Measurements from ENCODE around the gene TEC. TPM values are rescaled to one million over a fixed set of nuclear protein-coding genes. Genes with fewer than 3 reads are reported as not detected.

TEC gene
- polyA plus RNA-seq, 6 donors from 2014 or later = 0.97 to 2.7 (median 1.6) TPM

DNA sequence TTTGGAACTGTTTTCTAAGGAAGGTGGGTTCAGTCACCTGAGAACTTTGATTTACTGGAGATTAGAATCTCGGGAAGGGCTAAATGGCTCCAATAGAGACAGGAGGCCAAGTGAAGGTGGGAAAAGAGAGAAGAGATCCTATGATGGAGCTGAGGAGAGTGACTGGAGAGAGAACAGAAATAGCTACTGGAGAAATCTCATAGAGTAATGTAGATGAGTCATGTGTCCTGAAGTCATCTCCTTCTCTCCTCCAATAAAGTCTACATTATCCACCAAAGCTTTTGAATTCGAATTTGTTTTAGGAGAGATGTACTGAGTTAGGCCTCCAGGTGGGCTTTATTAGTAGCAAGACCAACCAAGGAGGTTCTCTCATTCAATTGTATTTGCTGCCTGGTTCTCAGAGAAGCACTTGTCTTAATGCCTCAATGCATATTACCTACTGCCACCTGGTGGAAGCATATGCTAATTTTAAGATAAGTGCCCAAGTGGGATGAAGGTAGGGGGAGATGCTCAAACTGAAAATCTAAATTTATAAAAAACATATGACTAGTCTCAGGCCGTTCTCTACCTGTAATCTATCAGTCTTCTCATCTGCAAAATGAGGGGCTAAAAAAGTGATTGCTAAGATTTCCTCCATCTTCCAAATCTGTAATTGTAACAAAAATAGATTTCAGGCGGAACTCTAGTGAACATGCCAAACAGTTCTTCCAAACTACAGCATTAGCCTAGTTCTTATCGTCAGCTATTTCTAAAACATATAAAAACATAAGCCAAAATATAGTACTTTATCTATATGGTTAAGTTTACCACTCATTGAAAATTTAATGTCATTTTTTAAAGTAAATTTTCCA is 160.0 kb downstream of the TEC start:
- Mint-ChIP-seq H3K4me3 (no peak overlapping the region), H3K27me3 (no peaks in the 10 kb centered on the region), H3K36me3 (no peaks in the 10 kb centered on the region), H3K9me3 (no peaks in the 10 kb centered on the region), H3K4me1 (no peaks in the 10 kb centered on the region), H3K27ac (no peak overlapping the region)
- ATAC-seq (ENCODE audit: low read depth in 2 of 2) (peak; percentile 70 to 78), DNase-seq (peak; percentile 35)

GRCh38 chr4:48108309-48109073 is 161.1 kb downstream of the TEC start:
- Mint-ChIP-seq H3K27me3 (no peaks in the 10 kb centered on the region), H3K9me3 (no peaks in the 10 kb centered on the region), H3K4me1 (no peaks in the 10 kb centered on the region), H3K36me3 (no peaks in the 10 kb centered on the region), H3K27ac (no peak overlapping the region), H3K4me3 (no peak overlapping the region)
- DNase-seq (no peak), ATAC-seq (ENCODE audit: low read depth in 2 of 2) (no peak)

DNA sequence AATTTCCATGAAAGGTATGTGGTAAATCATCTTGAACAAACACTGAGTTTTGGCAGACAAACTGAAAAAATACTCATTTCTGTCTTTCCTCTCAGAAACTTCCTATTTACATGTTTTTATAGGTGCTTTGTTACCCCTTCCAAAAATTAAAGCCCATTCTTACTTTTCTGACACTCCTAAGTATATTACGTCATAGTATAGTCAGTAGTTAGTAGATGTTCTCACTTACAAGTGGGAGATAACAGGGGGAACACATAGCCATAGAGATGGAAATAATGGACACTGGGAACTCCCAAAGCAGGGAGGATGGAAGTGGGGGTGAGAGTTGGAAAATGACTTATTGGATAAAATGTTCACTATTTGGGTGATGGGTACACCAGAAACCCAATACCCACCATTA is 164.4 kb downstream of the TEC start:
- H3K27me3 Mint-ChIP-seq = no peaks in the 10 kb centered on the region
- no peaks in the 10 kb centered on the region for H3K4me1 Mint-ChIP-seq
- no peak overlapping the region for H3K27ac Mint-ChIP-seq
- ATAC-seq (ENCODE audit: low read depth in 2 of 2) (no peak), DNase-seq (no peak)
- H3K9me3 Mint-ChIP-seq = no peaks in the 10 kb centered on the region
- no peak overlapping the region for H3K4me3 Mint-ChIP-seq
- no peaks in the 10 kb centered on the region for H3K36me3 Mint-ChIP-seq

DNA sequence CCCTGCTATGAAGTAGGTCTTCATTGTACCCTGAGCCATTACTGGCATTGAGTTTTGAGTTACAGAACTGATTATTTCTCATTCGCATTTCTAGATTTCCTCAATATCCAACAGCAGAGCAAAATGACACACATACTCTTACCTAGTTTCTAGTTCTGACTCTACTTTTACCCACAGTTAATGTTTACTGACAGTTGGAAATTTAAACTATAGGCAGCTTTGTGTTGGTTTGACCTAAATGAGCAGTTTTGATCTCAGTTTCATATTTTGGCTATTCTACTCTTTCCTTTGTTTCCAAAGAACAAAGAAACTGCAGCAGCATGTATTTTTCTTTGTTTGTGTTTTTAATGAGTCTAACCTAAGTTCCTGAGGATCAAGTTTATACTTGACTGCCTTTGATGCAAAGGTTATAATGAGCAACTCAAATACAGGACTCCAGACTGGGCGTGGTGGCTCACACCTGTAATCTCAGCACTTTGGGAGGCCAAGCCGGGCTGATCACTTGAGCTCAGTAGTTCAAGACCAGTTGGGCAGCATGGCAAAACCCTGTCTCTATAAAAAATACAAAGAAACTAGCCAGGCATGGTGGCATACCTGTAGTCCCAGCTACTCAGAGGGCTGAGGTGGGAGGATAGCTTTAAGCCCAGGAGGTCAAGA is 166.0 kb downstream of the TEC start:
- DNase-seq (no peak), ATAC-seq (ENCODE audit: low read depth in 2 of 2) (no peak)
- H3K36me3 Mint-ChIP-seq = no peaks in the 10 kb centered on the region
- H3K4me3 Mint-ChIP-seq = no peak overlapping the region
- H3K27me3 Mint-ChIP-seq = no peaks in the 10 kb centered on the region
- no peaks in the 10 kb centered on the region for H3K4me1 Mint-ChIP-seq
- H3K9me3 Mint-ChIP-seq = no peaks in the 10 kb centered on the region
- no peak overlapping the region for H3K27ac Mint-ChIP-seq

GRCh38 chr4:48102303-48102702 is 167.3 kb downstream of the TEC start:
- no peak overlapping the region for H3K27ac Mint-ChIP-seq

GRCh38 chr4:48100256-48100655 is 169.4 kb downstream of the TEC start:
- ATAC-seq (ENCODE audit: low read depth in 2 of 2) (no peak), DNase-seq (no peak)
- H3K9me3 Mint-ChIP-seq = no peaks in the 10 kb centered on the region
- no peaks in the 10 kb centered on the region for H3K27me3 Mint-ChIP-seq
- H3K4me3 Mint-ChIP-seq = no peak overlapping the region
- no peak overlapping the region for H3K27ac Mint-ChIP-seq
- H3K36me3 Mint-ChIP-seq = no peaks in the 10 kb centered on the region
- H3K4me1 Mint-ChIP-seq = no peaks in the 10 kb centered on the region

More at GRCh38 chr4:48102303-48102702, 167.3 kb downstream of the TEC start:
- ATAC-seq (ENCODE audit: low read depth in 2 of 2) = no peak
- no peak for DNase-seq
- H3K36me3 Mint-ChIP-seq = no peaks in the 10 kb centered on the region
- H3K9me3 Mint-ChIP-seq = no peaks in the 10 kb centered on the region
- no peaks in the 10 kb centered on the region for H3K4me1 Mint-ChIP-seq
- H3K4me3 Mint-ChIP-seq = no peak overlapping the region
- no peaks in the 10 kb centered on the region for H3K27me3 Mint-ChIP-seq

- no peaks in the 10 kb centered on the region for H3K36me3 Mint-ChIP-seq
- no peak overlapping the region for H3K27ac Mint-ChIP-seq
Observed at GRCh38 chr4:48095441-48095840, 174.2 kb downstream of the TEC start.

GRCh38 chr4:48093991-48094416 is 175.6 kb downstream of the TEC start:
- DNase-seq = no peak
- H3K4me1 Mint-ChIP-seq = no peaks in the 10 kb centered on the region
- no peak overlapping the region for H3K4me3 Mint-ChIP-seq
- peaks cover 0 to 4% (median 0%) of the 10 kb centered on the region in 3 donors for H3K27me3 Mint-ChIP-seq
- no peaks in the 10 kb centered on the region for H3K36me3 Mint-ChIP-seq
- H3K9me3 Mint-ChIP-seq = no peaks in the 10 kb centered on the region
- H3K27ac Mint-ChIP-seq = no peak overlapping the region
- no peak for ATAC-seq (ENCODE audit: low read depth in 2 of 2)

More at GRCh38 chr4:48095441-48095840, 174.2 kb downstream of the TEC start:
- no peaks in the 10 kb centered on the region for H3K4me1 Mint-ChIP-seq
- no peaks in the 10 kb centered on the region for H3K9me3 Mint-ChIP-seq
- DNase-seq = no peak
- ATAC-seq (ENCODE audit: low read depth in 2 of 2) = no peak
- no peak overlapping the region for H3K4me3 Mint-ChIP-seq
- H3K27me3 Mint-ChIP-seq = peaks cover 0 to 4% (median 0%) of the 10 kb centered on the region in 3 donors

DNA sequence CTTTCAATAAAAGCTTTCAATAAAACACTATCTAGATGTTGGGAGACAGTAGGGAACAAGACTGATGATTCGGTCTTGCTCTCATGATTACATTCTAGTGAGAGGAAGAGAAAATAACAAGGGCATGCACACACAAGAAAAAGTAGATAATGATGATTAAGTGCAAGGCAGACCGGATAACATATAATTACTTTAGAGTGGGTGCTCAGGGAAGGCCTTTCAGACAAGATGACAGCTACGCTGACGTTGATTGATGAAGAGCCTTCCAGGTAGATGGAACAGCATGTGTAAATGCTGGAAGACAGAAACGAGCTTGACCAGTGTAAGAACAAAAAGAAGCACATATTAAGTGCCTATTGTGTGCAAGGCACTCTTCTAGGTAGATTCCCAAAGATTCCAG is 179.0 kb downstream of the TEC start:
- no peak overlapping the region for H3K4me3 Mint-ChIP-seq
- DNase-seq = no peak

GRCh38 chr4:48085821-48086589 is 183.6 kb downstream of the TEC start:
- H3K4me1 Mint-ChIP-seq = peaks cover 0 to 6% (median 4%) of the 10 kb centered on the region in 3 donors
- no peaks in the 10 kb centered on the region for H3K36me3 Mint-ChIP-seq
- peaks cover 5 to 22% (median 19%) of the 10 kb centered on the region in 3 donors for H3K27me3 Mint-ChIP-seq
- no peak overlapping the region for H3K27ac Mint-ChIP-seq
- H3K4me3 Mint-ChIP-seq = no peak overlapping the region
- DNase-seq = no peak
- no peak for ATAC-seq (ENCODE audit: low read depth in 2 of 2)
- no peaks in the 10 kb centered on the region for H3K9me3 Mint-ChIP-seq

More for the DNA sequence above, 179.0 kb downstream of the TEC start:
- ATAC-seq (ENCODE audit: low read depth in 2 of 2) = no peak
- Mint-ChIP-seq H3K4me1 (peaks cover 0 to 4% (median 0%) of the 10 kb centered on the region in 3 donors), H3K27ac (no peak overlapping the region), H3K9me3 (no peaks in the 10 kb centered on the region), H3K27me3 (peaks cover 2 to 6% (median 3%) of the 10 kb centered on the region in 3 donors), H3K36me3 (no peaks in the 10 kb centered on the region)
